ENCODE data around the gene NME5. TPM values are rescaled to one million over a fixed set of nuclear protein-coding genes. Genes with fewer than 3 reads are reported as not detected.

Gene NME5
- total and polyA plus RNA-seq, 4 donors, result 0.58 to 2.6 (median 2.1) TPM; not detected in 1

- no peaks in the 10 kb centered on the region for H3K27me3 ChIP-seq (ENCODE audit: control insufficient read depth in 1 of 2, insufficient read depth in 2 of 2, low read length in 1 of 2)
- no peak overlapping the region for H3K27ac ChIP-seq (ENCODE audit: low read depth in 1 of 2, low read length in 2 of 2)
- WGBS, 2 donors, result 12 to 18% methylated on average over 1 of the region's 1 CpG
- ATAC-seq (ENCODE audit: low FRiP score) (no peak), DNase-seq (no peak)
- no peaks in the 10 kb centered on the region for H3K9me3 ChIP-seq (ENCODE audit: control insufficient read depth, low read length)
- no peaks in the 10 kb centered on the region for H3K4me1 ChIP-seq (ENCODE audit: control insufficient read depth in 1 of 2, insufficient read depth in 2 of 2, low read length in 2 of 2)
- no peak overlapping the region for H3K4me3 ChIP-seq (ENCODE audit: low read length in 2 of 2)
- intact Hi-C loops (cut with DNase I), result no loop called here
- no peaks in the 10 kb centered on the region for H3K36me3 ChIP-seq (ENCODE audit: control insufficient read depth in 1 of 2, insufficient read depth in 2 of 2, low read length in 1 of 2)
Observed at GRCh38 chr5:138111937-138112336, 27.3 kb downstream of the NME5 start.

- no peaks in the 10 kb centered on the region for H3K36me3 ChIP-seq (ENCODE audit: control insufficient read depth in 1 of 2, insufficient read depth in 2 of 2, low read length in 1 of 2)
- H3K4me3 ChIP-seq (ENCODE audit: low read length in 2 of 2), result no peak overlapping the region
- no peak for DNase-seq
- no peak overlapping the region for H3K27ac ChIP-seq (ENCODE audit: low read depth in 1 of 2, low read length in 2 of 2)
- H3K9me3 ChIP-seq (ENCODE audit: control insufficient read depth, low read length), result no peaks in the 10 kb centered on the region
- 76 to 77% methylated on average over 4 of the region's 4 CpGs for WGBS, 2 donors
- ATAC-seq (ENCODE audit: low FRiP score), result no peak
- no peaks in the 10 kb centered on the region for H3K27me3 ChIP-seq (ENCODE audit: control insufficient read depth in 1 of 2, insufficient read depth in 2 of 2, low read length in 1 of 2)
- intact Hi-C loops (cut with DNase I), result no loop called here
- no peaks in the 10 kb centered on the region for H3K4me1 ChIP-seq (ENCODE audit: control insufficient read depth in 1 of 2, insufficient read depth in 2 of 2, low read length in 2 of 2)
Observed at GRCh38 chr5:138111181-138111580, 28.0 kb downstream of the NME5 start.

DNA sequence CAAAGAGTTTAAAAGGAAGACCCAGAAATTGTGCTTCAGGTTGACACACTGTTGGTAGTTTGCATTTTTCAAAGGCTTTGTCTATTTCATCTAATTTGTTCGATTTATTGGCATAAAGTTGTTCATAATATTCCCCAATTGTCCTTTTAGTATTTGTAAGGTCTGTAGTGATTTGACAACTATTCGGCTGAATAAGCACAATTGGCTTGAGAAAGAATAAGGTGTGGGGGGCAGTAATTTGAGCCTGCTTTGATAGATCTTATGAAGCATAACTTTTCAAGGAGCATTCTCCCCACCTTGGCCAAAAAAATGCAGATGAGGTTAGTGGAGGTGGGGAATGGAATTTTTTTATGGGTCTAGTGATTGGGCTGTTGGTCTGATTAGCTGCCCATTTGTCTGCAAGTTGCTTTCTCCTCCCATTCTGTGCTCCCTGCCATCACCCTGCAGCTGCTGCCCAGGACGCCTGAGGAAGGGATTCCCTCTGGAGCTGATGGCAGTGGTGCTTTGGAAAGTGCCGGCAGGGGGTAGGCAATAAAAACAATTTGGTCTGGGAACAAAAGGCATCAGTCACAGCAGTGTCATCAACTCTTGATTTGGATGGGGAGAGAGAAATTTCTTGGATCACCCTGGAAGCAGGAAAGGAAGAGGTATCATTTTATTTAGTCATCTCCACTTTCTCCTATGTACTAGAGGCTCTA lies 28.8 kb downstream of the NME5 start:
- no peaks in the 10 kb centered on the region for H3K9me3 ChIP-seq (ENCODE audit: control insufficient read depth, low read length)
- intact Hi-C loops (cut with DNase I), result no loop called here
- H3K36me3 ChIP-seq (ENCODE audit: control insufficient read depth in 1 of 2, insufficient read depth in 2 of 2, low read length in 1 of 2), result no peaks in the 10 kb centered on the region
- no peak overlapping the region for H3K4me3 ChIP-seq (ENCODE audit: low read length in 2 of 2)
- ATAC-seq (ENCODE audit: low FRiP score) (no peak), DNase-seq (no peak)
- H3K27ac ChIP-seq (ENCODE audit: low read depth in 1 of 2, low read length in 2 of 2), result no peak overlapping the region
- H3K27me3 ChIP-seq (ENCODE audit: control insufficient read depth in 1 of 2, insufficient read depth in 2 of 2, low read length in 1 of 2), result no peaks in the 10 kb centered on the region
- H3K4me1 ChIP-seq (ENCODE audit: control insufficient read depth in 1 of 2, insufficient read depth in 2 of 2, low read length in 2 of 2), result no peaks in the 10 kb centered on the region
- WGBS, 2 donors, result 38 to 44% methylated on average over 4 of the region's 4 CpGs

- Histone ChIP-seq H3K27me3 (ENCODE audit: control insufficient read depth in 1 of 2, insufficient read depth in 2 of 2, low read length in 1 of 2) (no peaks in the 10 kb centered on the region), H3K4me1 (ENCODE audit: control insufficient read depth in 1 of 2, insufficient read depth in 2 of 2, low read length in 2 of 2) (no peaks in the 10 kb centered on the region), H3K36me3 (ENCODE audit: control insufficient read depth in 1 of 2, insufficient read depth in 2 of 2, low read length in 1 of 2) (no peaks in the 10 kb centered on the region), H3K27ac (ENCODE audit: low read depth in 1 of 2, low read length in 2 of 2) (no peak overlapping the region), H3K9me3 (ENCODE audit: control insufficient read depth, low read length) (no peaks in the 10 kb centered on the region), H3K4me3 (ENCODE audit: low read length in 2 of 2) (no peak overlapping the region)
- intact Hi-C loops (cut with DNase I), result no loop called here
- DNase-seq, result no peak
- WGBS, 2 donors, result 79 to 82% methylated on average over 1 of the region's 1 CpG
- no peak for ATAC-seq (ENCODE audit: low FRiP score)
Observed at GRCh38 chr5:138109463-138110265, 29.6 kb downstream of the NME5 start.

DNA sequence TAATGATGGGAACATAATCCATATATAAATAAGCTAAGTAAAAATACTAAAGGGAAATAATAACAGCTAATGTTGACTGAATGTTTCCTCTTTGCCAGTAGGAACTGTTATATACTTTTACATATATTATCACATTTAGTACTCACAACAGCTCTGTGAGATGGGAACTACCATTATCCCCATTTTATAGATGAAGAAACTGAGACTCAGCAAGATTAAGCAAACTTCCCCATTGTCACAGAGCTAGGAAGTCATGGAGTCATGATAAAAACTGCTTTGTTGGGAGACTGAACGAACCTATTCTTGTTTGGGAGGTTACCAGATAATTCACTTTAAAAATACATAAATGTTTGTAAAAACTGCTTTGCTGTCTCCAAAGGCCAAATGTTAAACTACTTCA lies 32.0 kb downstream of the NME5 start:
- no peak overlapping the region for H3K27ac ChIP-seq (ENCODE audit: low read depth in 1 of 2, low read length in 2 of 2)
- no peak for ATAC-seq (ENCODE audit: low FRiP score)

GRCh38 chr5:138105709-138106108 lies 33.5 kb downstream of the NME5 start:
- Histone ChIP-seq H3K36me3 (ENCODE audit: control insufficient read depth in 1 of 2, insufficient read depth in 2 of 2, low read length in 1 of 2) (no peaks in the 10 kb centered on the region), H3K27me3 (ENCODE audit: control insufficient read depth in 1 of 2, insufficient read depth in 2 of 2, low read length in 1 of 2) (peaks cover 0 to 2% of the 10 kb centered on the region in 2 donors), H3K4me1 (ENCODE audit: control insufficient read depth in 1 of 2, insufficient read depth in 2 of 2, low read length in 2 of 2) (no peaks in the 10 kb centered on the region), H3K4me3 (ENCODE audit: low read length in 2 of 2) (no peak overlapping the region), H3K27ac (ENCODE audit: low read depth in 1 of 2, low read length in 2 of 2) (no peak overlapping the region), H3K9me3 (ENCODE audit: control insufficient read depth, low read length) (no peaks in the 10 kb centered on the region)
- ATAC-seq (ENCODE audit: low FRiP score) (no peak), DNase-seq (no peak)
- WGBS, 2 donors, result 86 to 88% methylated on average over 6 of the region's 6 CpGs
- intact Hi-C loops (cut with DNase I), result no loop called here

More for the DNA sequence above, 32.0 kb downstream of the NME5 start:
- Histone ChIP-seq H3K9me3 (ENCODE audit: control insufficient read depth, low read length) (no peaks in the 10 kb centered on the region), H3K4me3 (ENCODE audit: low read length in 2 of 2) (no peak overlapping the region), H3K4me1 (ENCODE audit: control insufficient read depth in 1 of 2, insufficient read depth in 2 of 2, low read length in 2 of 2) (no peaks in the 10 kb centered on the region), H3K36me3 (ENCODE audit: control insufficient read depth in 1 of 2, insufficient read depth in 2 of 2, low read length in 1 of 2) (no peaks in the 10 kb centered on the region), H3K27me3 (ENCODE audit: control insufficient read depth in 1 of 2, insufficient read depth in 2 of 2, low read length in 1 of 2) (peaks cover 0 to under 1% of the 10 kb centered on the region in 2 donors)
- intact Hi-C loops (cut with DNase I), result no loop called here
- DNase-seq, result no peak
- WGBS, 2 donors, result 29 to 38% methylated on average over 1 of the region's 1 CpG

DNA sequence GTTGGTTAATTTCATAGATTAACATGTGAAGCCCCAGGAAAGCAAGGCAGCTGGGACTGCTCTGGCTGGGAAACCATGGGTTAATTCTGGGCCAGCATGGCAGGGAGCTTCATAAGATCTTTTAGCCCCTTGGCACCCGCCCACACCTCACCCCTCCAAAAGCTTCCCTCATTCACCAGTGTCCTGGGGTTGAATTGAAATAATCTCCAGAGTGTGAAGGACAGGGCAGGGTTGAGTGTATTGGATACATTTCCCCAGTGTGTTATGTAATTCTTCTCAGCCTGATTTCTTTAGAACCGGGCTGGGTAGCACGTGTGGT lies 36.0 kb downstream of the NME5 start:
- Histone ChIP-seq H3K4me1 (ENCODE audit: control insufficient read depth in 1 of 2, insufficient read depth in 2 of 2, low read length in 2 of 2) (no peaks in the 10 kb centered on the region), H3K27me3 (ENCODE audit: control insufficient read depth in 1 of 2, insufficient read depth in 2 of 2, low read length in 1 of 2) (peaks cover 0 to 2% of the 10 kb centered on the region in 2 donors), H3K27ac (ENCODE audit: low read depth in 1 of 2, low read length in 2 of 2) (no peak overlapping the region), H3K4me3 (ENCODE audit: low read length in 2 of 2) (no peak overlapping the region), H3K9me3 (ENCODE audit: control insufficient read depth, low read length) (no peaks in the 10 kb centered on the region), H3K36me3 (ENCODE audit: control insufficient read depth in 1 of 2, insufficient read depth in 2 of 2, low read length in 1 of 2) (no peaks in the 10 kb centered on the region)
- ATAC-seq (ENCODE audit: low FRiP score) (no peak), DNase-seq (no peak)
- 6 to 12% methylated on average over 3 of the region's 3 CpGs for WGBS, 2 donors
- intact Hi-C loops (cut with DNase I), result no loop called here

- no peak for ATAC-seq (ENCODE audit: low FRiP score)
- no peak for DNase-seq
Observed at GRCh38 chr5:138102454-138103318, 36.5 kb downstream of the NME5 start.

More at GRCh38 chr5:138102454-138103318, 36.5 kb downstream of the NME5 start:
- Histone ChIP-seq H3K9me3 (ENCODE audit: control insufficient read depth, low read length) (no peaks in the 10 kb centered on the region), H3K4me3 (ENCODE audit: low read length in 2 of 2) (no peak overlapping the region), H3K27ac (ENCODE audit: low read depth in 1 of 2, low read length in 2 of 2) (no peak overlapping the region), H3K27me3 (ENCODE audit: control insufficient read depth in 1 of 2, insufficient read depth in 2 of 2, low read length in 1 of 2) (peaks cover 0 to 2% of the 10 kb centered on the region in 2 donors), H3K4me1 (ENCODE audit: control insufficient read depth in 1 of 2, insufficient read depth in 2 of 2, low read length in 2 of 2) (no peaks in the 10 kb centered on the region), H3K36me3 (ENCODE audit: control insufficient read depth in 1 of 2, insufficient read depth in 2 of 2, low read length in 1 of 2) (no peaks in the 10 kb centered on the region)
- WGBS, 2 donors, result 58% methylated on average over 7 of the region's 7 CpGs
- intact Hi-C loops (cut with DNase I), result no loop called here

Data from aorta (tissue), 5 donors.